ENCODE measurements around the gene ADGRG6. TPM values are rescaled to one million over a fixed set of nuclear protein-coding genes. Genes with fewer than 3 reads are reported as not detected.

ADGRG6 gene
- total RNA-seq, 1 donor from 2014 or later: 0.39 TPM

GRCh38 chr6:142429195-142429594, 127.4 kb downstream of the ADGRG6 start:
- H4K20me1 ChIP-seq (ENCODE audit: low read depth): no peaks in the 10 kb centered on the region
- H3K27ac Mint-ChIP-seq: no peak overlapping the region
- H3K4me2 ChIP-seq: no peak overlapping the region
- H3K9ac ChIP-seq: no peak overlapping the region
- H3K9me3 Mint-ChIP-seq: peaks cover 5% of the 10 kb centered on the region
- H3K4me3 Mint-ChIP-seq: no peak overlapping the region
- no peaks in the 10 kb centered on the region for H3F3A ChIP-seq (ENCODE audit: low read depth)
- H3K79me2 ChIP-seq (ENCODE audit: low read depth): no peaks in the 10 kb centered on the region
- no peaks in the 10 kb centered on the region for H3K9me3 ChIP-seq (ENCODE audit: low read depth)
- no peaks in the 10 kb centered on the region for H3K4me1 Mint-ChIP-seq
- H3K4me1 ChIP-seq: no peaks in the 10 kb centered on the region
- H3K27ac ChIP-seq: no peak overlapping the region
- no peaks in the 10 kb centered on the region for H3K36me3 Mint-ChIP-seq
- H3K27me3 Mint-ChIP-seq (ENCODE audit: insufficient read depth, low read depth): no peaks in the 10 kb centered on the region
- H3K27me3 ChIP-seq: no peaks in the 10 kb centered on the region
- no peak for DNase-seq (ENCODE audit: low spot score)
- no peak overlapping the region for H2AFZ ChIP-seq (replicated peaks)
- no peak overlapping the region for H3K4me3 ChIP-seq
- H3K36me3 ChIP-seq: no peaks in the 10 kb centered on the region
- TF ChIP-seq CTCF (IDR thresholded peaks at IDR 0.05): no peak
- no peak for TF ChIP-seq EZH2phosphoT487 (IDR thresholded peaks at IDR 0.05)
- TF ChIP-seq EZH2 (IDR thresholded peaks at IDR 0.05): no peak

DNA sequence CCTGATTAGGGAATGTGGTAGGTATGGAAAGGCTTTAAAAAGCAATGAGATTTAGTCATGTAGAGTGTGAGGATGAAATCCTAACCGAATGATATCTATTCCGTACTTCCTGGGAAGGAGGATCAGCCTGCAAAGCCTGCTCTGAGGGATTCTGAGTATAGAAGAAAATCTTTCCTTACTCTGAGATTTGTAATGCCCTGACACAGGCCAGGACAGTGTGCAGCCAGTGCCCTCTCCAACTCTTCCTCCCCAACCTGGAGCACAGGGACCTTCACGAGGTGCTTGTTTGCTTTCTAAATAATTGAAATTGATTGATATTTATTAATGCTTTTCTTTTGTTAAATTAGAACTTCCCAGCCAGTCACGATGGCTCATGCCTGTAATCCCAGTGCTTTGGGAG, 131.6 kb downstream of the ADGRG6 start:
- H3K4me3 ChIP-seq: no peak overlapping the region
- H3K4me1 ChIP-seq: no peaks in the 10 kb centered on the region
- H3K27ac Mint-ChIP-seq: no peak overlapping the region
- peaks cover 10% of the 10 kb centered on the region for H3K9me3 Mint-ChIP-seq
- no peaks in the 10 kb centered on the region for H3K4me1 Mint-ChIP-seq
- H2AFZ ChIP-seq (replicated peaks): no peak overlapping the region
- no peak for DNase-seq (ENCODE audit: low spot score)
- no peak for TF ChIP-seq EZH2phosphoT487 (IDR thresholded peaks at IDR 0.05)
- no peak for TF ChIP-seq EZH2 (IDR thresholded peaks at IDR 0.05)
- TF ChIP-seq CTCF (IDR thresholded peaks at IDR 0.05): no peak
- H4K20me1 ChIP-seq (ENCODE audit: low read depth): no peaks in the 10 kb centered on the region
- H3K4me2 ChIP-seq: no peak overlapping the region
- H3K9me3 ChIP-seq (ENCODE audit: low read depth): no peaks in the 10 kb centered on the region
- no peaks in the 10 kb centered on the region for H3F3A ChIP-seq (ENCODE audit: low read depth)
- no peak overlapping the region for H3K4me3 Mint-ChIP-seq
- no peaks in the 10 kb centered on the region for H3K36me3 Mint-ChIP-seq
- no peaks in the 10 kb centered on the region for H3K79me2 ChIP-seq (ENCODE audit: low read depth)
- H3K9ac ChIP-seq: no peak overlapping the region
- H3K27me3 Mint-ChIP-seq (ENCODE audit: insufficient read depth, low read depth): no peaks in the 10 kb centered on the region
- no peak overlapping the region for H3K27ac ChIP-seq
- H3K36me3 ChIP-seq: no peaks in the 10 kb centered on the region
- no peaks in the 10 kb centered on the region for H3K27me3 ChIP-seq

DNA sequence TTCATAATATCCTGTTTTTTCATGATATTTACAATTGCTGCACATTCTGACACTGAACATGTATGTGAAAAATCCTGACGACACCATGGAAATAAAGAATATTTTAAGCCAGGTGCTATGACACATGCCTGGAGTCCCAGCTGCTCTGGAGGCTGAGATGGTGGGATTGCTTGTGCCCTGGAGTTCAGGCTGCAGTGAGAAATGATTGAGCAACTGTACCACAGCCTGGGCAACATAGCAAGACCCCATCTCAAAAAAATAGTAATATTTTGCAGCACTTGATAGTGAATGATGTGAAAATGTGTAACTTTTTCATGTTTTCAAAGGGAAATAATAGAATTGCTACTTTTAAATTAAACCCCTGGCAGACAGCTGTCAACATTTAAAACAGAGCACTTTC, 137.1 kb downstream of the ADGRG6 start:
- H3K4me1 Mint-ChIP-seq: peaks cover 12% of the 10 kb centered on the region
- H3K9me3 Mint-ChIP-seq: peaks cover 9% of the 10 kb centered on the region
- H3K4me3 Mint-ChIP-seq: no peak overlapping the region

More for the DNA sequence above, 137.1 kb downstream of the ADGRG6 start:
- Histone ChIP-seq H3K9ac (no peak overlapping the region), H3K9me3 (ENCODE audit: low read depth) (no peaks in the 10 kb centered on the region), H3K4me1 (peaks cover 5% of the 10 kb centered on the region), H3K79me2 (ENCODE audit: low read depth) (no peaks in the 10 kb centered on the region), H3K27ac (no peak overlapping the region), H3K4me2 (no peak overlapping the region), H3K36me3 (no peaks in the 10 kb centered on the region), H2AFZ (replicated peaks) (no peak overlapping the region), H4K20me1 (ENCODE audit: low read depth) (no peaks in the 10 kb centered on the region), H3K4me3 (no peak overlapping the region), H3F3A (ENCODE audit: low read depth) (no peaks in the 10 kb centered on the region), H3K27me3 (no peaks in the 10 kb centered on the region)
- Mint-ChIP-seq H3K36me3 (no peaks in the 10 kb centered on the region), H3K27me3 (ENCODE audit: insufficient read depth, low read depth) (no peaks in the 10 kb centered on the region), H3K27ac (no peak overlapping the region)
- TF ChIP-seq EZH2phosphoT487 (IDR thresholded peaks at IDR 0.05) (no peak), EZH2 (IDR thresholded peaks at IDR 0.05) (no peak), CTCF (IDR thresholded peaks at IDR 0.05) (no peak)
- no peak for DNase-seq (ENCODE audit: low spot score)
